ENCODE measurements around the gene MVB12B. TPM values are rescaled to one million over a fixed set of nuclear protein-coding genes. Genes with fewer than 3 reads are reported as not detected.

MVB12B gene
- total RNA-seq, 1 donor from 2014 or later: 7.7 TPM

DNA sequence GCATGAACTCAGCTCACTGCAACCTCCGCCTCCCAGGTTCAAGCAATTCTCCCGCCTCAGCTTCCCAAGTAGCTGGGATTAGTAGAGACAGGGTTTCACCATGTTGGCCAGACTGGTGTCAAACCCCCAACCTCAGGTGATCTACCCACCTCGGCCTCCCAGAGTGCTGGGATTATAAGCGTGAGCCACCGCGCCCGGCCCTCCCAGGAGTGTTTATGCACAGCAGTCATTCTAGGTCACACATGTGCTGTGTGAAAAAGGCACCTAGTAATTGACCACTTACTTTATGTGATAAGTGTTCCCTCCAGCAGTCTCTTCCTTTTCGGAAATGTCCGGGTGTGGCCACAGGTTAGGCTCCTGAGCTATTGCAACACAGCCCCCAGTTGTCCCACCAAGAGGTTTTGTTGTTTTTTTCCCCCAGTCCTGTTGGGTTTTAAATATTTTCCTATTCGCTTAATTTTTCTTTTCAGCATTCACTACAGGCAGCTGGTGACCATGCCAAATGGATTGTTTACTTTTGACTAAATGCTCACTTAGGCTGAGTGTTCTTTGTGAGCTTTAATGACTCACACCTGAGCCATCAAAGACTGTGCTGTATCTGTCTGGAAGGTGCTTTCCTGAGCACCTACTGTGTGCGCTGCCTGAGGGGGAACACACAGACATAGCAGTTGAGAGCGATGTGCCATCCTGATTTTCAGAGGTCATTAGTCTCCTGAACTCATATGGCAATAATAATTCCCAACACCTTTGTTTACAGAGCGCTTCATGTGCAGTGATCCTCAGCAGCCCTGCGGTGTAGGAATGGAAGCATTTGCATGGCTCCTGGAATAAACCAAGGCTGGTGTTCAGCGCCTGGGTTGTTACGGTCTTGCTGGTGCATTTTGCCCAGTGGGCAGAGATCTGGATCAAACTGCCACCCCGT is 94.3 kb downstream of the MVB12B start:
- intact Hi-C loops (cut with micrococcal nuclease): no loop called here

DNA sequence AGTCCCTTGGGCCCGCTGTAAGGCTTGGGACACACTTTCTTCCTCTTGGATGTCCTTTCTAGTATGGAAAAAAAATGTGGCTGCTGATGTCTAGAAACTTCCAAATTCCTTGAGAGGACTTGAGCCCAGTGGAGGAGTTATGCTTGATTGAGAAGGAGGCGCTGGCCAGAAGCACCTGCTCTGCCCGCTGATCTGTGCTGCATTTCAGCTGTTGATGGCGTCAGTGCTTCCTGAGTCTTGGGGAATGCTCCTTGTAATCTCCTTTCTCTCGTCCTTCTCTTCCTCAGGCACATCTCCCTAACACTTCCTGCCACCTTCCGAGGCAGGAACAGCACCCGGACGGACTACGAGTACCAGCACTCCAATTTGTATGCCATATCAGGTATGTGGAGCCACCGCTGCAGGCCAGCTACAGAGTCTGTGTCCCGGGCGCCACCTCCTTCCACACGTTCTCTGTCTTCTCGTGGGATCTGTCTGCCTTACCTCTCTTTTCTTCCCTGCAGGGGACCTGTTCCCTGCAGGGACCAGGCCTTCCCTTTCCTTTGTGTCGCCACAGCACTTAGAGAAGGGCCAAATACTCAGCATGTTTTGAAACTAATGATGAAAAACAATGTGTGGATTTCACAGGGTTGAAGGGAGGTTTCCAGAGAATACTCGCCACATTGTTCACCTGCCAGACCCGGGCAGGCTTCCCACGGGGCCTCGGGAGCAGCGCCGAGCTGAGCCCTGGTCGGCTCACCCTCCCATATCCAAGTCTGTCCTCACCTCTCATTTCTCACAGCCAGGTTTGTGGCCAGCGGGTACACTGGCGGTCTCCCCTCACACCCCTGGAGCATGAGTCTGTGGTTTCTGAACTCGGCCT is 95.2 kb downstream of the MVB12B start:
- intact Hi-C loops (cut with micrococcal nuclease): no loop called here

- intact Hi-C loops (cut with micrococcal nuclease): no loop called here
These were observed 96.7 kb downstream of the MVB12B start for GRCh38 chr9:126423142-126423915.

GRCh38 chr9:126423916-126424185 is 97.2 kb downstream of the MVB12B start:
- intact Hi-C loops (cut with micrococcal nuclease): no loop called here

DNA sequence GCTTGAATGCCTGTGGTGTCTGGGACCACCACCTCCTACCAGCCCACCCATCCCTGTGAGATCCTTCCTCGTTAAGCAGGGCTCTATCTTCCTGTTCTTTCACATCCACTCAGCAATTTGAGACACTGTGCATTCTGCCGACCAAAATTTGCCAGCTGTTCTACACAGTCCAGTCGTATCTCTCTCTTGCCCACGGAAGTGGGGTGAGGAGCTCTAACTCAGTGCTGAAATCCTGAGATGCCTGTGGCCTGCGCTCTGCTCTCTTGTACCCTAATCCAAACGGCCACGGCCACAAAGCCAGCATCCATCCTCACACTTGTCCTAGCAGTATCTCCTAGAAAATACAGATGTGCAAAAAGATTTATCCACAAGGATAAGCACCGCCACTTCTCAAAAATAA is 97.9 kb downstream of the MVB12B start:
- intact Hi-C loops (cut with micrococcal nuclease): no loop called here

DNA sequence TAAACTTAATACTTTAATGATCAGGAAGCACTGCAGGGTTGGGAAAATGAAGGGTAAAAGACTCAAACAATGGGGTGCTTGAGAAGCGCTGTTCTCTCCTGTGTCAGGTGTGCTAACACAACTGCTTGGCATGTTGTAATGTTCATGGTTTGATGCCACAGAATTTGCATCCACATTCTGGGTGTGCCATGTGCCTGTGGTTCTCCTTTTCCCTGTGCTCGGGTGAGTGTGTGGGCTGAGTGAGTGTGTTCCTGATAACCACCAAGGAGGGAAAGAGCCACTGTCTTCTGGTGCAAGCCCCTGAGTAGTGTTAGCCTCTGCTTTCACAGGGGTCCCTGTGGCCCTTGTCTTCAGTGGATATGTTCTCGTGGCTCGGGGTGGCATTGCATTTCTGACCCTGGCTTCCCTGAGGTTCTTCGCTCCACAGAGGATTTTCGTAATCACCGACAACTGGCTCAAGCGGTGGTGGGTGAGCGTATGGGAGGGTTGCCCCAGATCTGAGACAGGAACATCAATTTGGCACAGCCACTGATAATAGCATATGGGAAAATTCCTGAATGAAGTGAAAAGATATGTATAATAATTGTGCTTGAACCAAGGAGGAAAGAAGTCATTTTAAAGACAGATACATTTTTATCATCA is 102.0 kb downstream of the MVB12B start:
- intact Hi-C loops (cut with micrococcal nuclease): no loop called here

GRCh38 chr9:126429190-126429589 is 102.6 kb downstream of the MVB12B start:
- intact Hi-C loops (cut with micrococcal nuclease): no loop called here

- intact Hi-C loops (cut with micrococcal nuclease): no loop called here
These were observed 103.5 kb downstream of the MVB12B start for GRCh38 chr9:126430124-126430523.

- intact Hi-C loops (cut with micrococcal nuclease): no loop called here
These were observed 104.6 kb downstream of the MVB12B start for GRCh38 chr9:126431077-126431742.

GRCh38 chr9:126432659-126433058 is 106.0 kb downstream of the MVB12B start:
- intact Hi-C loops (cut with micrococcal nuclease): no loop called here

- intact Hi-C loops (cut with micrococcal nuclease): no loop called here
These were observed 108.5 kb downstream of the MVB12B start for GRCh38 chr9:126435105-126435504.

DNA sequence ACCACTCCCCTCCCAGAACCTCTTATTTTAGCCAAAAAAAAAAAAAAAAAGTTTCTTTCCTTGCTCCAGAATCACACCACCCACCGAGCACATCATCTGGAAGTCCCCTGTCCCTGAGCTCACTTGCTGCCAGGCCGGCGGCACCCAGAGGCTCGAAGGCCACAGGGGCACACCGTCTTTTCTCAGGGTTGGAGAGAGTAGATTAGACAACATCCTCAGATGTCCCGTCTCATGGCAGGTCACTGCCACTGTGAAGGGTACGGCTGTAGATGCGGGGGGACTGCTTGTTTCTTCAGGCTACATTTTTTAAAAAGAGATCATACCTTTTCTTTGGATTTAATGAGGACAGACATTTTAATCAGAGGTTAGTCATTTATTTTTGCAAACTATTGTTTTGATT is 109.0 kb downstream of the MVB12B start:
- intact Hi-C loops (cut with micrococcal nuclease): no loop called here

DNA sequence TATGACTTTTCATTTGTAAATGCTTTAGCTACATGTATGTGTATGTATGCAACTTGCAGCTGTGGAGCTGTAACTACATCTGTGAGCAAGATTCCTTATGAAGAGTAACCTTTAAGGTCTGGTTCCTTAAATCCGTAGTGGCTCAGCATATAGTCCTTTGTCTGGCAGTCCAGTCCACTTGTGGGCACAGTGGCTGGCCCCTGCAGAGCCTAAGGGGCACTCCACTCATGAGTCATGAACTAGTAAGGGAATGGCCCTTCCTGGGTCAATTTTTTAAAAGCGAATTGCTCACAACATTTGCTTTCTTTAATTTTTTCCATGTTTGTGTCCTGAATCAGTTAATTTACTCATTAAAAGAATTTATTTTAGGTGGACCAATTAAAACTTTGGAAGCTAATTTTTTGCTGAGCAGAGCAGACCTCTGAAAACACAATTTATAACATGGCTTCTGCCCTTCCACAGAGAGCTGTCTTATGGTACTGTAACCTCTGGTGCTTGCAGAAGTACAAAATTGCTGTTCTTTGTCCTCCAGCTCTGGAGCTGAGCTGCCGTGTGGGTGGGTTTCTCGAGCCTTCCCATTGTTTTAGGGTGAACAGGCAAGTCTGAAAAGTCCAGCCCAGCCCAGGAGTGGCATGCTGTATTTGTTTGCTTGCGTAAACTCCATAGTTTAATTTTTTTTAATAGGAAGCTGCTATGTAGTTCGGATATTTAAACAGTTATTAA is 110.1 kb downstream of the MVB12B start:
- intact Hi-C loops (cut with micrococcal nuclease): no loop called here

DNA sequence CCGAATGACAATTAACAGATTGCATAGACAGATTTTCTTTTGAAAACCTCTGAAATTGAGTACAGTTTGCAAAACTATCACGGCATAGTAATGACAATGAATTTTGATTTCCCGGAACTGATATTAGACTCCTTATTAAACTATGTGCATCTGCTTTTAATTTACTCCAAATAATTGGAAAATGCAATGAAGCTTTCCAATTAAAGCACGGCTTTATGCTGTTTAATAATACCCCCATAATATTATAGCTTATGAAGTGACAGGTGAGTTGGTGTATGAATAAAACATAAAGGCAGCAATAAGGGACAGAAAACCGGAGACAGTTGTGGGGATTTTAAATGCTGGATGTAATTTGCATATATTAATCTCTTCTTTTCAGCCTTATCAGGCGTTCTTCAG is 110.6 kb downstream of the MVB12B start:
- intact Hi-C loops (cut with micrococcal nuclease): no loop called here

DNA sequence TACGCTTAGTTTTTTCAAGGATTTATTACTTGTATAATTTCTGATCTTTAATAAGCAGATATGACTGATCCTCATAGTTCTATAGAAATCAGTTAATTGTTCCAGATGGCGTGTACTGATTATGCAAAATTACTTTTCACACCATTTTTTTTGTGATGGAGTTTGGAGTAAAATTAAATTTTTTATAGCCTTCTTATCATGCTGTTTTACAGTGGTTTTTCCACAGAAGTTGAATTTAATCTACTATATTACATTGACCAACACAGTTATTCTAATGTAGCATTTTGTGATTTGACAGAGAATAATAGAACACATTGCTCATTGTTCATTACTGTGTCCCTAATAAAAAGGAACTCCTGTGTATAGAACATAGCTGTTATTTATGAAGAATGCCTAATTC is 111.1 kb downstream of the MVB12B start:
- intact Hi-C loops (cut with micrococcal nuclease): no loop called here

- intact Hi-C loops (cut with micrococcal nuclease): no loop called here
These were observed 112.2 kb downstream of the MVB12B start for GRCh38 chr9:126438741-126439401.

GRCh38 chr9:126439402-126439765 is 112.8 kb downstream of the MVB12B start:
- intact Hi-C loops (cut with micrococcal nuclease): no loop called here

GRCh38 chr9:126439883-126440653 is 113.4 kb downstream of the MVB12B start:
- intact Hi-C loops (cut with micrococcal nuclease): no loop called here

DNA sequence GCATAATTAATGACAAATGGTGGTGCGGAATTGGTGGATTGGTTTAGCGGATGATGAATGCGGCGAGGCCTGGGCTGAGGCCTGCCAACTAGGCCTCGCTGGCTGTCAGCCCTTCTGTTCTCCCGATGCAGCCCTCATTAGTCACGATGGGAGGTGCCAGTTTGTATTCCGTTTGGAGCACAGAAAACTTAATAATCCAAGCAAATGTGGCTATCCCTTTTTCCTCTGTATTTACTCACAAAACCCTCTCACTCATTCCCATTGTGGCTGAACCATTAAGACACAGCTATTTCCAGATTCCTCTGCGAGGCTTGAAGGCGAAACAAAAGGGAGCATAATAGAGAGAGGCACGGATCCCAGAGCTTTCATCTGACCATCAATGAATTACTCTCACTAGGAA is 114.3 kb downstream of the MVB12B start:
- intact Hi-C loops (cut with micrococcal nuclease): no loop called here
